Kidney epithelial cell (primary cell): ENCODE measurements around the gene WDR7. TPM values are rescaled to one million over a fixed set of nuclear protein-coding genes. Genes with fewer than 3 reads are reported as not detected.

Experiments
- DNase-seq: peaks from one replicate; pipeline ENCODE4 v3.0.0-alpha.2; 2010; ENCODE audit warnings: low read depth
- H3K27me3 ChIP-seq: 2 replicates; pipeline ENCODE4 v1.6.0; 2011; ENCODE audit warnings: low read length; ENCODE audit not compliant: control insufficient read depth, insufficient read depth
- H3K36me3 ChIP-seq: 2 replicates; pipeline ENCODE4 v1.5.1; 2011; ENCODE audit warnings: low read length; ENCODE audit not compliant: control insufficient read depth, insufficient read depth
- H3K4me3 ChIP-seq: 2 replicates; pipeline ENCODE4 v1.5.1; 2011; ENCODE audit warnings: low read depth, mild to moderate bottlenecking, control low read depth, low read length
- CTCF ChIP-seq: IDR thresholded peaks from 2 replicates; pipeline ENCODE4 v1.5.1; 2011; ENCODE audit warnings: mild to moderate bottlenecking, moderate library complexity, low read length, control low read depth, inconsistent platforms; ENCODE audit not compliant: insufficient read depth, poor library complexity, severe bottlenecking
- total RNA-seq: library from RNA; depleted of rRNA; stranded (reverse); fragments of >200 nt; gene quantifications from 2 replicates; pipeline ENCODE4 v1.2.3, GENCODE V29; 2015

WDR7 gene
- total RNA-seq, 1 donor from 2014 or later: 8.7 TPM

GRCh38 chr18:56741685-56742084 lies 90.5 kb downstream of the WDR7 start:
- Histone ChIP-seq H3K36me3 (no peaks in the 10 kb centered on the region), H3K27me3 (no peaks in the 10 kb centered on the region), H3K4me3 (no peak overlapping the region)
- no peak for TF ChIP-seq CTCF
- DNase-seq: no peak

- H3K27me3 ChIP-seq: no peaks in the 10 kb centered on the region
- no peak for TF ChIP-seq CTCF
Observed at GRCh38 chr18:56743115-56743514, 92.0 kb downstream of the WDR7 start.

GRCh38 chr18:56747032-56747658 lies 96.0 kb downstream of the WDR7 start:
- Histone ChIP-seq H3K4me3 (no peak overlapping the region), H3K27me3 (no peaks in the 10 kb centered on the region), H3K36me3 (no peaks in the 10 kb centered on the region)
- no peak for TF ChIP-seq CTCF
- no peak for DNase-seq

More at GRCh38 chr18:56743115-56743514, 92.0 kb downstream of the WDR7 start:
- no peaks in the 10 kb centered on the region for H3K36me3 ChIP-seq
- no peak overlapping the region for H3K4me3 ChIP-seq
- DNase-seq: no peak

GRCh38 chr18:56747857-56748256 lies 96.7 kb downstream of the WDR7 start:
- Histone ChIP-seq H3K27me3 (no peaks in the 10 kb centered on the region), H3K36me3 (no peaks in the 10 kb centered on the region), H3K4me3 (no peak overlapping the region)
- no peak for TF ChIP-seq CTCF
- DNase-seq: no peak

GRCh38 chr18:56748698-56749268 lies 97.6 kb downstream of the WDR7 start:
- no peak overlapping the region for H3K4me3 ChIP-seq
- DNase-seq: no peak
- no peaks in the 10 kb centered on the region for H3K36me3 ChIP-seq
- H3K27me3 ChIP-seq: no peaks in the 10 kb centered on the region
- TF ChIP-seq CTCF: peak; percentile 46

GRCh38 chr18:56756966-56757365 lies 105.8 kb downstream of the WDR7 start:
- Histone ChIP-seq H3K27me3 (no peaks in the 10 kb centered on the region), H3K36me3 (no peaks in the 10 kb centered on the region)
- TF ChIP-seq CTCF: no peak

More at GRCh38 chr18:56756966-56757365, 105.8 kb downstream of the WDR7 start:
- H3K4me3 ChIP-seq: no peak overlapping the region
- DNase-seq: no peak
